Measurements from ENCODE around the gene HPSE2. TPM values are rescaled to one million over a fixed set of nuclear protein-coding genes. Genes with fewer than 3 reads are reported as not detected.

Gene HPSE2
- total RNA-seq, 1 donor from 2014 or later, result not detected

- H3K4me1 Mint-ChIP-seq, result no peaks in the 10 kb centered on the region
- H3K9me3 Mint-ChIP-seq, result no peaks in the 10 kb centered on the region
- H3K27me3 Mint-ChIP-seq (ENCODE audit: low read depth), result peaks cover 7% of the 10 kb centered on the region
- no peak for DNase-seq (ENCODE audit: low read depth, low spot score)
- H3K36me3 Mint-ChIP-seq (ENCODE audit: low read depth), result no peaks in the 10 kb centered on the region
- TF ChIP-seq, protein P1, sequence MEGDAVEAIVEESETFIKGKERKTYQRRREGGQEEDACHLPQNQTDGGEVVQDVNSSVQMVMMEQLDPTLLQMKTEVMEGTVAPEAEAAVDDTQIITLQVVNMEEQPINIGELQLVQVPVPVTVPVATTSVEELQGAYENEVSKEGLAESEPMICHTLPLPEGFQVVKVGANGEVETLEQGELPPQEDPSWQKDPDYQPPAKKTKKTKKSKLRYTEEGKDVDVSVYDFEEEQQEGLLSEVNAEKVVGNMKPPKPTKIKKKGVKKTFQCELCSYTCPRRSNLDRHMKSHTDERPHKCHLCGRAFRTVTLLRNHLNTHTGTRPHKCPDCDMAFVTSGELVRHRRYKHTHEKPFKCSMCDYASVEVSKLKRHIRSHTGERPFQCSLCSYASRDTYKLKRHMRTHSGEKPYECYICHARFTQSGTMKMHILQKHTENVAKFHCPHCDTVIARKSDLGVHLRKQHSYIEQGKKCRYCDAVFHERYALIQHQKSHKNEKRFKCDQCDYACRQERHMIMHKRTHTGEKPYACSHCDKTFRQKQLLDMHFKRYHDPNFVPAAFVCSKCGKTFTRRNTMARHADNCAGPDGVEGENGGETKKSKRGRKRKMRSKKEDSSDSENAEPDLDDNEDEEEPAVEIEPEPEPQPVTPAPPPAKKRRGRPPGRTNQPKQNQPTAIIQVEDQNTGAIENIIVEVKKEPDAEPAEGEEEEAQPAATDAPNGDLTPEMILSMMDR (conservative IDR thresholded peaks at IDR 0.05), result no peak
- H3K27ac Mint-ChIP-seq (ENCODE audit: unreplicated experiment), result no peak overlapping the region
- no peak overlapping the region for H3K4me3 Mint-ChIP-seq
Observed at GRCh38 chr10:98943681-98944080, 292.0 kb downstream of the HPSE2 start.

DNA sequence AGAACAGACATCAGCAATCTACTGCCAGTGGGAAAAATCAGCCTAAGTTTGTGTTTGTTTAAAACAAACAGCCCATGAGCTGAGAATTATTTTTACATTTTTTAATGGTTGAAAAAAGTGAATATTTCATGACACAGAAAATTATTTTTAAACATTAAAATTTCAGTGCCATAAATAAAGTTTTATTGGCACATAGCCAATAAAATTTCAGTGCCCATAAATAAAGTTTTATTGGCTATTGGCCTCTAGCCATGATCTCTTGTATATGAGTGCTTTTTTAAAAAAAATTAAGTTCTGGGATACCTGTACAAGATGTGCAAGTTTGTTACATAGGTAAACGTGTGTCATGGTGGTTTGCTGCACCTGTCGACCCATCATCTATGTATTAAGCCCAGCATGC lies 305.9 kb downstream of the HPSE2 start:
- H3K36me3 Mint-ChIP-seq (ENCODE audit: low read depth), result peaks cover 3% of the 10 kb centered on the region
- H3K4me3 Mint-ChIP-seq, result no peak overlapping the region
- H3K9me3 Mint-ChIP-seq, result peaks cover 2% of the 10 kb centered on the region
- peaks cover 2% of the 10 kb centered on the region for H3K27me3 Mint-ChIP-seq (ENCODE audit: low read depth)
- H3K27ac Mint-ChIP-seq (ENCODE audit: unreplicated experiment), result no peak overlapping the region
- H3K4me1 Mint-ChIP-seq, result no peaks in the 10 kb centered on the region
- TF ChIP-seq, protein P1 (conservative IDR thresholded peaks at IDR 0.05), result no peak
- DNase-seq (ENCODE audit: low read depth, low spot score), result no peak

GRCh38 chr10:98925651-98926050 lies 310.0 kb downstream of the HPSE2 start:
- H3K9me3 Mint-ChIP-seq, result no peaks in the 10 kb centered on the region
- no peak for DNase-seq (ENCODE audit: low read depth, low spot score)
- H3K4me1 Mint-ChIP-seq, result no peaks in the 10 kb centered on the region
- H3K4me3 Mint-ChIP-seq, result no peak overlapping the region
- H3K36me3 Mint-ChIP-seq (ENCODE audit: low read depth), result no peaks in the 10 kb centered on the region
- TF ChIP-seq, protein P1 (conservative IDR thresholded peaks at IDR 0.05), result no peak
- no peak overlapping the region for H3K27ac Mint-ChIP-seq (ENCODE audit: unreplicated experiment)
- peaks cover 2% of the 10 kb centered on the region for H3K27me3 Mint-ChIP-seq (ENCODE audit: low read depth)

DNA sequence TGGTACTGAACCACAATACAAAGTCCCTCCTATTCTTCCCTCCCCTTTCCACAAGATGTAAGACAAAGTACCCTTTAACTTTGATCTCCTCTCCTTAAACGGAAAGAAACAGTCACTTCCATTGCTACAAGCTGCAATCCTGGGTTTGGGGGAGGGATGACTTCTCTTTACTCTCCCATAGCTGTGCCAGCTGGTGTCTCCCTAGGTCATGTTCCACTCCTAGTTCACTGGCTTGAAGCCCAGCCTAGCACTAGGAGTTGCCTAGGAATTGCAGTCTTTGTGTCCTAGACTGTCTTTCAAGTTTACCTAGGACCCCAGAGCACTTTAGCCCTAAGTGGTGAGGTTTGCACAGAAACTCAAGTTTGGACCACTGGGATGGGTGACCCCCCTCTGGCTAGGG lies 311.1 kb downstream of the HPSE2 start:
- Mint-ChIP-seq H3K4me3 (no peak overlapping the region), H3K9me3 (no peaks in the 10 kb centered on the region), H3K27ac (ENCODE audit: unreplicated experiment) (no peak overlapping the region), H3K27me3 (ENCODE audit: low read depth) (peaks cover 2% of the 10 kb centered on the region), H3K4me1 (peaks cover 6% of the 10 kb centered on the region), H3K36me3 (ENCODE audit: low read depth) (no peaks in the 10 kb centered on the region)
- DNase-seq (ENCODE audit: low read depth, low spot score), result no peak
- TF ChIP-seq, protein P1 (conservative IDR thresholded peaks at IDR 0.05), result no peak

DNA sequence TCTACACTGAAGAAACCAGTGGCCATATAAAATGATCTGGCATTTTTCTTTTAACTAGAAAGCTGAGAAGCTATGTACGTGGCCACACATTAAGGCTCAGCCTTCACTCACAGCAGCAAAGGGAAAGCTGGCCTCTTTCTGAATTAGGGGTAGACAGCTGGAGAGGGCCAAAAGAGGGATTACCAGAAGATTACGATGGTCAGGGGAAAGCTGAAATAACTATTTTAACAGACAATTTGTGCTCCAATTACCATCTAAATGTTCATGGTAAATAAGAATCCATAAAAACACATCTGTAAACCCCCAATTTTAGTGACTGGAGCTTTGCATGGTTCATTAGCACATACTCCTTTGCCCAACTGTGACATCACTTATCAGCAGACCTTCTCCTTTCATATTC lies 314.3 kb downstream of the HPSE2 start:
- Mint-ChIP-seq H3K4me1 (peaks cover 11% of the 10 kb centered on the region), H3K4me3 (no peak overlapping the region), H3K27ac (ENCODE audit: unreplicated experiment) (no peak overlapping the region), H3K9me3 (no peaks in the 10 kb centered on the region), H3K36me3 (ENCODE audit: low read depth) (no peaks in the 10 kb centered on the region), H3K27me3 (ENCODE audit: low read depth) (no peaks in the 10 kb centered on the region)
- TF ChIP-seq, protein P1 (conservative IDR thresholded peaks at IDR 0.05), result no peak
- DNase-seq (ENCODE audit: low read depth, low spot score), result no peak

GRCh38 chr10:98920807-98921206 lies 314.8 kb downstream of the HPSE2 start:
- no peaks in the 10 kb centered on the region for H3K9me3 Mint-ChIP-seq
- DNase-seq (ENCODE audit: low read depth, low spot score), result no peak
- TF ChIP-seq, protein P1 (conservative IDR thresholded peaks at IDR 0.05), result no peak
- no peaks in the 10 kb centered on the region for H3K27me3 Mint-ChIP-seq (ENCODE audit: low read depth)
- no peaks in the 10 kb centered on the region for H3K36me3 Mint-ChIP-seq (ENCODE audit: low read depth)
- H3K27ac Mint-ChIP-seq (ENCODE audit: unreplicated experiment), result no peak overlapping the region
- H3K4me1 Mint-ChIP-seq, result peaks cover 11% of the 10 kb centered on the region
- no peak overlapping the region for H3K4me3 Mint-ChIP-seq
